ENCODE measurements around the gene GABRR2. TPM values are rescaled to one million over a fixed set of nuclear protein-coding genes. Genes with fewer than 3 reads are reported as not detected.

GABRR2 gene
- total and polyA plus RNA-seq, 10 of the 15 experiments (the other 5 are each of a cell fraction or from before 2014, with no cell fraction given), result 0.16 to 0.72 (median 0.32) TPM; not detected in 2

DNA sequence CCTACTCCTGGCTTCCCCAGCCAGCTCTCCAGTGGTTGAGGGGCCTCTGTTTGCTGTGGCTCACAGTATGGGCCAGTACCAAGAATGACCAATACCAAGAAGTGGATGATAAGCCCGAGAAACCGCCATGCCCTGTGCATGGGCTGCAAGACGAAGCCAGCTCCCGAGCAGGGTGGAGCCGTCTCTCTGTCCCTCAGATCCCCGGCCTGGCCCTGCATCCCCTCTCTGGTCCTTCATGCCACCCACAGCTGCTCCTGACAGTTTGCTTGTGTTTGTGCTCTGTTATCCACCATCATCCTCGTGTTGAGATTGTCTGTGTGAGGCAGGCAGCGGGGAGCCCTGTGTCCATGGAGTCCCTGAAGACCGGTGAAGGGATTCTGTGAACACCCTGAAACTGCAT lies 36.1 kb downstream of the GABRR2 start:
- DNase-seq (ENCODE audit: low read depth, low spot score) (no peak), FAIRE-seq (no peak), ATAC-seq (no peak)
- no peaks in the 10 kb centered on the region for H3K9me3 ChIP-seq (replicated peaks; ENCODE audit: control insufficient read depth, insufficient read depth, low read length)
- ChIA-PET RAD21 (ENCODE audit: unreplicated experiment) (interaction anchor here (1.1 kb wide), 1 partner anchor 89 kb away, joined by 3 read pairs; no protein-coding TSS in a partner anchor), SMC1A (ENCODE audit: uncharacterized antibody, unreplicated experiment) (interaction anchor here (0.8 to 1.9 kb wide), 2 partner anchors 89 to 93 kb away, joined by 3 to 10 read pairs; no protein-coding TSS in a partner anchor), POLR2A (interaction anchor here (1.0 kb wide), 1 partner anchor 19 kb away, joined by 3 read pairs; no protein-coding TSS in a partner anchor), CTCF (interaction anchor here (1.6 to 2.9 kb wide), 5 partner anchors 20 to 331 kb away, joined by 4 to 23 read pairs (median 9); no protein-coding TSS in a partner anchor)
- TF ChIP-seq SPI1 (IDR thresholded peaks at IDR 0.05; ENCODE audit: borderline replicate concordance, insufficient read depth, low read depth, low read length), result no peak
- no peak for TF ChIP-seq TARDBP (IDR thresholded peaks at IDR 0.05; ENCODE audit: borderline replicate concordance)
- TF ChIP-seq STAT3 (IDR thresholded peaks at IDR 0.05; ENCODE audit: low read depth, low read length), result no peak
- no peak for TF ChIP-seq SP1 (IDR thresholded peaks at IDR 0.05; ENCODE audit: low read depth, low read length)
- TF ChIP-seq, protein P1, sequence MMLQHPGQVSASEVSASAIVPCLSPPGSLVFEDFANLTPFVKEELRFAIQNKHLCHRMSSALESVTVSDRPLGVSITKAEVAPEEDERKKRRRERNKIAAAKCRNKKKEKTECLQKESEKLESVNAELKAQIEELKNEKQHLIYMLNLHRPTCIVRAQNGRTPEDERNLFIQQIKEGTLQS (IDR thresholded peaks at IDR 0.05; ENCODE audit: borderline replicate concordance, extremely low read depth, low read depth, low read length), result no peak
- H3K4me3 ChIP-seq, result no peak overlapping the region
- 73% methylated on average over 9 of the region's 9 CpGs for WGBS (ENCODE audit: insufficient coverage, insufficient replicate concordance, low lambda C conversion rate, missing lambda C conversion rate)
- intact Hi-C loops (cut with micrococcal nuclease; ENCODE audit: unreplicated experiment), result no loop called here
- no peak overlapping the region for H3K27ac ChIP-seq (ENCODE audit: control insufficient read depth, insufficient read depth)
- in situ Hi-C loops (cut with MboI), result no loop called here
- no peaks in the 10 kb centered on the region for H3K79me2 ChIP-seq (ENCODE audit: control insufficient read depth, insufficient read depth, low read length)
- H3K36me3 ChIP-seq (ENCODE audit: control insufficient read depth in 2 of 2, insufficient read depth in 2 of 2, low read length in 1 of 2), result no peaks in the 10 kb centered on the region
- H2AFZ ChIP-seq (ENCODE audit: control insufficient read depth, low read depth, low read length), result no peak overlapping the region
- H3K4me2 ChIP-seq (ENCODE audit: control insufficient read depth, insufficient read depth), result no peak overlapping the region
- H3K4me1 ChIP-seq (ENCODE audit: control insufficient read depth, insufficient read depth, low read length), result peaks cover 7% of the 10 kb centered on the region
- no TSS peak for BruUV-seq (replicated peaks)
- H4K20me1 ChIP-seq (ENCODE audit: control insufficient read depth, insufficient read depth), result no peaks in the 10 kb centered on the region
- no peak overlapping the region for H3K9ac ChIP-seq (ENCODE audit: control insufficient read depth, insufficient read depth, low read length)
- H3K27me3 ChIP-seq (replicated peaks in 1 of 2; ENCODE audit: control insufficient read depth in 2 of 2, insufficient read depth in 2 of 2, low read length in 1 of 2), result no peaks in the 10 kb centered on the region

- RAD21 ChIA-PET (ENCODE audit: unreplicated experiment), result no interaction called here
- Histone ChIP-seq H3K27me3 (replicated peaks in 1 of 2; ENCODE audit: control insufficient read depth in 2 of 2, insufficient read depth in 2 of 2, low read length in 1 of 2) (no peaks in the 10 kb centered on the region), H3K4me3 (no peak overlapping the region), H2AFZ (ENCODE audit: control insufficient read depth, low read depth, low read length) (no peak overlapping the region), H3K9me3 (replicated peaks; ENCODE audit: control insufficient read depth, insufficient read depth, low read length) (no peaks in the 10 kb centered on the region), H3K27ac (ENCODE audit: control insufficient read depth, insufficient read depth) (no peak overlapping the region), H3K79me2 (ENCODE audit: control insufficient read depth, insufficient read depth, low read length) (no peaks in the 10 kb centered on the region), H3K4me2 (ENCODE audit: control insufficient read depth, insufficient read depth) (no peak overlapping the region), H3K4me1 (ENCODE audit: control insufficient read depth, insufficient read depth, low read length) (peaks cover 13% of the 10 kb centered on the region), H4K20me1 (ENCODE audit: control insufficient read depth, insufficient read depth) (no peaks in the 10 kb centered on the region), H3K9ac (ENCODE audit: control insufficient read depth, insufficient read depth, low read length) (no peak overlapping the region), H3K36me3 (ENCODE audit: control insufficient read depth in 2 of 2, insufficient read depth in 2 of 2, low read length in 1 of 2) (no peaks in the 10 kb centered on the region)
- WGBS (ENCODE audit: insufficient coverage, insufficient replicate concordance, low lambda C conversion rate, missing lambda C conversion rate), result 85% methylated on average over 4 of the region's 4 CpGs
- CTCF ChIA-PET, result interaction anchor here (1.3 kb wide), 1 partner anchor 8 kb away, joined by 4 read pairs; no protein-coding TSS in a partner anchor
- ATAC-seq (no peak), FAIRE-seq (no peak), DNase-seq (ENCODE audit: low read depth, low spot score) (no peak)
- intact Hi-C loops (cut with micrococcal nuclease; ENCODE audit: unreplicated experiment), result no loop called here
- SMC1A ChIA-PET (ENCODE audit: uncharacterized antibody, unreplicated experiment), result no interaction called here
- no TSS peak for BruUV-seq (replicated peaks)
- POLR2A ChIA-PET, result no interaction called here
- TF ChIP-seq SMAD5 (IDR thresholded peaks at IDR 0.05; ENCODE audit: low read depth) (no peak), MTA2 (IDR thresholded peaks at IDR 0.05; ENCODE audit: low read depth) (no peak), FOXM1 (IDR thresholded peaks at IDR 0.05; ENCODE audit: low read depth, low read length) (no peak), NFYB (IDR thresholded peaks at IDR 0.05; ENCODE audit: insufficient read depth, low read depth, low read length) (no peak), RB1 (IDR thresholded peaks at IDR 0.05; ENCODE audit: borderline replicate concordance) (no peak), POLR2AphosphoS2 (IDR thresholded peaks at IDR 0.05; ENCODE audit: low read depth, low read length) (no peak), SPI1 (IDR thresholded peaks at IDR 0.05; ENCODE audit: borderline replicate concordance, insufficient read depth, low read depth, low read length) (no peak), ZSCAN29 (IDR thresholded peaks at IDR 0.05) (no peak), NR2C2 (IDR thresholded peaks at IDR 0.05; ENCODE audit: borderline replicate concordance, control insufficient read depth, insufficient read length, low read depth) (no peak), TCF7 (IDR thresholded peaks at IDR 0.05; ENCODE audit: borderline replicate concordance) (no peak)
- in situ Hi-C loops (cut with MboI), result no loop called here
These were observed 39.2 kb downstream of the GABRR2 start for GRCh38 chr6:89275900-89276299.
